ENCODE measurements around the gene PHF13. TPM values are rescaled to one million over a fixed set of nuclear protein-coding genes. Genes with fewer than 3 reads are reported as not detected.
A peak's percentile ranks its signal among the peaks of the same experiment; 100 is the strongest.
"Not testable (repeated sequence)": the region's sequence is repeated elsewhere in the genome, so short reads cannot be mapped to it uniquely, and the experiment has no call there.

PHF13 gene
- total RNA-seq, 1 donor from 2014 or later, result 10.2 TPM

DNA sequence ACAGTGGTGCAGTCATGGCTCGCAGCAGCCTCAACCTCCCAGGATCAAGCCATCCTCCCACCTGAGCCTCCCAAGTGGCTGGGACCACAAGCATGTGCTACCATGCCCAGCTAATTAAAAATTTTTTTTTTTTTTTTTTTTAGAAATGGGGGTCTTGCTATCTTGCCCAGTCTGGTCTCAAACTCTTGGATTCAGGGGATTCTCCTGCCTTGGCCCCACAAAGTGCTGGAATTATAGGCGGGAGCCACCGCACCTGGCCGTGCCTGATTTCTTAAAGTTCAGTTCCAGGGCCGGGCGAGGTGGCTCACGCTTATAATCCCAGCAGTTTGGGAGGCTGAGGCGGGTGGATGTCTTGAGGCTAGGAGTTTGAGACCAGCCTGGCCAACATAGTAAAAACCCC lies 17.5 kb downstream of the PHF13 start:
- DNase-seq, result no peak

GRCh38 chr1:6632588-6633514 lies 19.3 kb downstream of the PHF13 start:
- no peak for DNase-seq

DNA sequence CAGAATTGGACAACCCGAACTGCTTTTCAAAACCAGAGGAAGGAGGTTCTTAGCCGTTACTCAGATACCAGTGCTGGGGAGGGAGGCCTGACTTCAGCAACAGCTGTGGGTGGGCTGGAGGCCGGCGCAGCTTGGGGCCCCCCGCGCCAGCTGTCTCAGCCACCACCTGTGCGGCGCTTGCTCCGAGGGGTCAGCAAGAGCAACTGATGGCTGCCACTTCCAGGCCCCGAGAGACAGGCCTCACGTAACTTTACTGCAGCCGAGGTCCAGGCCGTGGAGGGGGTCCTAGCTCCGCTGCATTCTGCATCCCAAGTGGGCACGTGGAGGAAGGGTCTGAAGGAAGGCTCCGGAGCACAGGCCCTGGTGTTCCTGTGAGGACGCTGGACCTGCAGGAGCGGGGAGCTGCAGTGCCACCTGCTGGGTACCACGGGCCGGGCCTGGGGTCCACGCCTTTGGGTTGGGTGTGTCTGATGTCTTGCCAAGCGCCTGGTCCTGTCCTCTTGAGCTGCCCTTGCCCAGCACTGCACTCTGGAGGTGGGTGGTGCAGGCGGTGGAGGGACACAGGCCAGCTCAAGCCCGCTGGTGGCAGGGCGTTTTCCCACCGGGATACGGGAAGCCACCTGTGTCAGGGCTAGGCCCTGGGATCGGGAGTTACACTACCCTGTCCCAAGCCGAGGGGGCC lies 21.0 kb downstream of the PHF13 start:
- DNase-seq, result peak; percentile 73

- no peak for DNase-seq
Measured at GRCh38 chr1:6635161-6635909, 21.8 kb downstream of the PHF13 start.

DNA sequence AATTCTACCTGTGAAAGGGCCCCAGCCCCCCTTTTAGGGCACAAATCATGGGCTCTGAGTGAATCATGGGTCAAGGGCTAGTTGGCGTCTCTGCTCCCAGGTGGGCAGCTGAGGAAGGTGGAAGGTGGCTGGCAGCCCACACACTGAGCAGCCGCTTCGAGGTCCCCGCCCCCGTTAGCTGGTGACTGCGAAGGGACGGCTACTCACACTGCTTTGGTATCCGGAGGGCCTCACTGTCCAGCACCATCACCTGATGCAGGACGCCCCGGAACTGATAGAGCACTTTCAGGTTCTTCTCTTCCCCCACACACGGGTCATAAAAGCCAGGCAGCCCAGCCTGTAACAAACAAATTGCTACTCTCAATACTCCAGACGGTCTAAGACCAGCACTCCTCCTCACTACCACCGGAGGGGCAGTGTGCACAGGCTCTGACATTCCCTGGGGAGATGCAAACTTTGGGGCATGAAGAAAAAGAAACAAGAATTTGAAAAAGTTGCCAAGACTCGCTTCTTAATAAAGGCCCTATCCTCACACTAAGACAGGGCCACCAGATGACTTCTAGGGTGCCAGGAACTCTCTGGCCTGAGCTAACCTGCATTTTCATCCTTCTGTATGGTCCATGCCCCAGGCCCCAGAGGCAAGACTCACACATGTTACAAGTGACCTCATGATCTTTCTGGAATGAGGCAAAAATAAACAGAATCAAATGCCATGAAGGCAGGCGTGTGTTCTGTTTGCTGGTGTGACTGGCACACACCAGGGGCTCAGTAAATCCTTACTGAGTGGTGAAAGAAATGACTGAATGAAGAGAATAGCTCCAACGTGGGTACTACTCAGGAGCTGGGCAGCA lies 22.6 kb downstream of the PHF13 start:
- DNase-seq, result no peak

GRCh38 chr1:6636778-6637177 lies 23.2 kb downstream of the PHF13 start:
- not testable (repeated sequence) for DNase-seq

DNA sequence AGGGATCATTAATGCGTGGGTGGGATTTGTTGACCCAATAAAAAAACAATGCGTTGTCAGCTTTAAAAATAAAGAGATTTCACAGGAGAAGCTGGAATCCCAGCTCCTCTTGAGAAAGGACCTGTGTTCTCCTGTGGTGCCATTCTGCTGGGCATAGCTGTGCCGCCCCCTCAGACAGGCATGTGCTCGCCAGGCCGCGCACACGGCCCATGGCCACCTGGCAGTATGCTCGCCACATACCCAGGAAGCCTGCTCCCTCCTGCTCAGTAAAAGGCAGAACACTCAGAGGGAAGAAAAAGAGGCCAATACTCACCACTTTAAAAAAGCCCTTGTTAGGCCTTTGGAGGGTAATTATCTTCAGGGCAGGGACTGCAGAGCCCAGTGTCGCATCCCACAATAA lies 24.2 kb downstream of the PHF13 start:
- no peak for DNase-seq

DNA sequence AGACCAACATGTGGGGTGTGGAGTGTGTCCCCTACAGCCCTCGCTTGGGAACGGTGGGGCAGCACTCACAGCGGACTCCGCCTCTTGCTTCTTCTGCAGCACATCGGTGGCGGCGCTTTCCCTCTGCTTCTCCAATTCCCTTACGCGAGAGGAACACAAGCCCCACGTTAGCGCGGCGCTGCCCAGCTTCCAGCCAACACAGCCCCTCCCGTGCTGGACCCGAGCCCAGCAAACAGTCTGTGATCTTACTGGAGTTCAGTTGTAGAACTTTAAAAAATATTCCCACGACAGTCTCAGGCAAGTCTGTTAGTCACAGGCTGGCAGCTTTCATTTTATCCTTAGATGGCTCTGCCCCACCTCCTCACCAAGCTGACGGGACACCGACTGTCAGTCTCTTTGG lies 24.7 kb downstream of the PHF13 start:
- DNase-seq, result no peak

- DNase-seq, result not testable (repeated sequence)
Measured at GRCh38 chr1:6640867-6641266, 27.3 kb downstream of the PHF13 start.

DNA sequence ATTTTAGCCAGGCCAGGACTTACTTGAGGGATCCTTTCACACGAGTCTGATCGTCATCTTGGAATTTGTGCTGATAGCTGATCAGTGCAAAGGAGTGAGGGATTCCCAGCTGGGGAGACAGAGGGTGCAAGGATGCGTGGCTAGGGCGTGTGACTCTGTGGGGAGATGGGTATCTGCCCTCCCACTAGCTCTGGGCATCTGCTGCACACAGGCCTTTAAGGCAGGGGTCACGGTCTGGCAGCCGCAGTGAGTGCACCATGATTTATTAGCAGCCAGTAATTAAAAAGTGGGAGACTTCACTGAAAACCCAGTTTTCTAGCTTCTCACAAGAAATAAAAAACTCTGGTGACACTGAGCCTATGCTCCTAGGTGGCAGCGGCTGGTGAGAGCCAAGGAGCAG lies 31.5 kb downstream of the PHF13 start:
- no peak for DNase-seq

DNA sequence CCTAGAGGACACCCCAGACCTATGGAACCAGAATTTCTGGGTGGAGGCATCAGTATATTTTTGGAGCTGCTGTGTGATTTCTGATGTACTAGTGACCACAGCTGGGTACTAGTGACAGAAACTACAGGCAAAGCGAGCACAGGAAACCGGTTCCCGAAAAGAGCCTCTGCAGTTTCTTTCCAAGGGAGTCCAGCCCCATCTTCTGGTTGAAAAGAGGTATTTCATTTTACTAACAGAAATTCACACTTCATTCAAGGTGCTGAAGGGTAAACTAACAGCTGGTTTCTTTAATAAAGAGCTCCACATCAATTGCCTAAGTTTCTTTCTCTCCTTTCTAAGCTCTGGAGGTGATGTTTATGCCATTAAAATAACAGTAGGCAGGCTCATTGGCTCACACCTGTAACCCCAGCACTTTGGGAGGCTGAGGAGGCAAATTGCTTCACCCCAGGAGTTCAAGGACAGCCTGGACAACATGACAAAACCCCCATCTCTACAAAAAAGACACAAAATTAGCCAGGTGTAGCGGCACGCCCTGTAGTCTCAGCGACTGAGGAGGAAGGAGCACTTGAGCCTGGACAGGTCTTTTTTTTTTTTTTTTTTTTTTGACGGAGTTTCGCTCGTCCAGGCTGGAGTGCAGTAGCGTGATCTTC lies 33.1 kb downstream of the PHF13 start:
- peak; percentile 66 for DNase-seq

- no peak for DNase-seq
Measured at GRCh38 chr1:6648556-6648955, 35.0 kb downstream of the PHF13 start.

DNA sequence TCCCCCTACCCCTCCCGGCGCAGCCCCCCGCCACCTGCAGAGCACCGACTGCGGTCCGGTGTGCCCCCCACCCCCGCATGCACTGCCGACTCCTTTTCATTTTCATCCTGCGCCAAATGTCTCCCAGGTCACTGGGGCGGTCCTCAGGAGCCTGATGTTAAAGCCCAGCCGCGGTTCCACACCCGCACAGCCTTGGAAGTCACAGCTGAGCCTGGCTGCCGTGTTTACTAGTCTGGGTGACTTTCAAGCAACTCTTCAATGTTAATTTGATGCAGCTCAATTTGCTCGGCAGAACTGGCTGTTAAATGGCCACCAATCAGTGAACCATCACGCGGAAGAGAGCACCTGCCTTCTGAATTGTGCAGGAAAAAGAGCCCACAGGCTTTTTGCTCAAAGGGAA lies 38.4 kb downstream of the PHF13 start:
- no peak for DNase-seq

DNA sequence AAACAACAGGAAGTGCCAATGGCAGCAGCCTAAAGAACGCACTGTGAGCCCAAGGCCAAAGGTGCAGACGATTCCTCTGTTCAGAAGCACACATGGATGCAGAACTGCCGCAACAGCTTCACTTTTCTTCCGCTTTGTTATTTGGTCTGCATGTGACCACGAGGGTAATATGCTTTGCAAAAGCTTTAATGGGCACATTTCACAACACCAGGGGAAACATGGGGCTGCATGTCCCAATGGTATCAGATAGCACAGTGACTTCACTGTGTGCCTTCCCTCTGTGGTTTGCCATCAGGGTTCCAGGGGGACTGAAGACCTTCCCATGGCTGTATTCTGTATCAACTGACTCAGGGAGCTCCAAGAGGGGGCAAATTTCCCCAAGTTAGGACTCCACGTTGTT lies 39.5 kb downstream of the PHF13 start:
- no peak for DNase-seq

GRCh38 chr1:6653436-6654290 lies 40.1 kb downstream of the PHF13 start:
- no peak for DNase-seq

DNA sequence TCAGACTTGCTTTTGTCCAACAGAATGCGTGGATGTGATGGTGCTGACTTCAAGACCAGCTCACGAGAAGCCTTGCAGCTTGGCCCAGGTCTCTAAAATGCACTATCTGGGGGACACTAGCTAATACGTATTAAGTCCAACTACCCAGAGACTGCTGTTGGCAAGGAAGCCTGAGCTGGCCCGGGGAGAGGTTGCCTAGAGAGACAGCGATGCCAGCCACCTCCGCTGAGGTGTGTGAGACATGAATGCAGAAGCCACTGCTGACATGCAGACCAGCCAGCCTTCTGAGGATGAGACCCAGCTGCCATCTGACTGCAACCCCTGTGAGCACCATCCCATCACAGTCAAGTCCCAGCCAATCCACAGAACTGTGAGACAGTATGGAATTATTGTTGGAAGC lies 43.6 kb downstream of the PHF13 start:
- no peak for DNase-seq

- DNase-seq, result no peak
Measured at GRCh38 chr1:6658359-6659060, 45.0 kb downstream of the PHF13 start.

- no peak for DNase-seq
Measured at GRCh38 chr1:6660415-6661049, 47.0 kb downstream of the PHF13 start.

- DNase-seq, result not testable (repeated sequence)
Measured at GRCh38 chr1:6662468-6662867, 48.9 kb downstream of the PHF13 start.

DNA sequence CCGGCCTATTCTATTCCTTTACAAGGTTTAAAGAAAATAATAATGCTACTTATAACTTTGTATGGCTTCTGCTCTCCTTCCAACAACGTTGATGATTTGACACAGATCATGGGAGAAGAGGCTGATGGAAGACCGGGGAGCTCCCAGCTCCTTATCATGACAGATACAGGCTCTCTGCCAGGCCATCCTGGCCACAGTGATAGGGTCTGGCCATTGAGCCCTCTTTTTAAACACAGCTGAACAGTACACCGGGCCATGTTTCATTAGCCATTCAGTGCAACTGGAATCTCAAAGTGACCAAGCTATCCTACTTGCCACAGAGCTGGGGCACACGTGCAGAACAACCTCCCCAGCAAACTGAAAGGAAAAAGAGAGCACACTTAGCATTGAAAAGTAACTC lies 53.2 kb downstream of the PHF13 start:
- no peak for DNase-seq
